ENCODE measurements around the gene LAMA2. TPM values are rescaled to one million over a fixed set of nuclear protein-coding genes. Genes with fewer than 3 reads are reported as not detected.
"Not testable (repeated sequence)": the region's sequence is repeated elsewhere in the genome, so short reads cannot be mapped to it uniquely, and the experiment has no call there.

Gene LAMA2
- total RNA-seq, 2 donors from 2014 or later: 111 to 217 TPM

DNA sequence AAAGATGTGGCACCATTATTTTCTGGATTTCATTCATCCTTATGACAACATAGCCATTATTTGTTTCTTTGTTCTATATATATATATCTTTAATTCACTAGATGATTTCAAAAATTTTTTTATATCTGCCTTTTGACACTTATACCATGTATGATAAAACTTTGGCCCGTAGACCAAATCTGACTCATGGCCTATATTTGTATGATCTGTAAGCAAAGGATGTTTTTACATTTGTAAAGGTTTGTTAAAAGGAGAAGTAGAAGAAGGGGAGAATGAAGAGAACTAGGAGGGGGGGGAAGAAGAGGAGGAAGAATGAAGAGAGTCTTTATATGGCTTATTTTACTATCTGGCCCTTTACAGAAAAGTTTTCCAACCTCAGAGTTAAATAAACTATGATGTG is 279.7 kb downstream of the LAMA2 start:
- ATAC-seq (ENCODE audit: insufficient number of reproducible peaks, low FRiP score, low read depth) (no peak), DNase-seq (ENCODE audit: low spot score) (no peak)
- Histone ChIP-seq H3K36me3 (no peaks in the 10 kb centered on the region), H3K4me1 (ENCODE audit: control insufficient read depth in 1 of 2, low read depth in 2 of 2) (peaks cover 0 to 11% of the 10 kb centered on the region in 2 donors), H3K9me3 (no peaks in the 10 kb centered on the region), H3K27me3 (replicated peaks; ENCODE audit: insufficient read depth) (no peaks in the 10 kb centered on the region), H3K4me3 (no peak overlapping the region), H3K27ac (no peak overlapping the region)
- TF ChIP-seq, protein P1, sequence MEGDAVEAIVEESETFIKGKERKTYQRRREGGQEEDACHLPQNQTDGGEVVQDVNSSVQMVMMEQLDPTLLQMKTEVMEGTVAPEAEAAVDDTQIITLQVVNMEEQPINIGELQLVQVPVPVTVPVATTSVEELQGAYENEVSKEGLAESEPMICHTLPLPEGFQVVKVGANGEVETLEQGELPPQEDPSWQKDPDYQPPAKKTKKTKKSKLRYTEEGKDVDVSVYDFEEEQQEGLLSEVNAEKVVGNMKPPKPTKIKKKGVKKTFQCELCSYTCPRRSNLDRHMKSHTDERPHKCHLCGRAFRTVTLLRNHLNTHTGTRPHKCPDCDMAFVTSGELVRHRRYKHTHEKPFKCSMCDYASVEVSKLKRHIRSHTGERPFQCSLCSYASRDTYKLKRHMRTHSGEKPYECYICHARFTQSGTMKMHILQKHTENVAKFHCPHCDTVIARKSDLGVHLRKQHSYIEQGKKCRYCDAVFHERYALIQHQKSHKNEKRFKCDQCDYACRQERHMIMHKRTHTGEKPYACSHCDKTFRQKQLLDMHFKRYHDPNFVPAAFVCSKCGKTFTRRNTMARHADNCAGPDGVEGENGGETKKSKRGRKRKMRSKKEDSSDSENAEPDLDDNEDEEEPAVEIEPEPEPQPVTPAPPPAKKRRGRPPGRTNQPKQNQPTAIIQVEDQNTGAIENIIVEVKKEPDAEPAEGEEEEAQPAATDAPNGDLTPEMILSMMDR (IDR thresholded peaks at IDR 0.05): no peak

DNA sequence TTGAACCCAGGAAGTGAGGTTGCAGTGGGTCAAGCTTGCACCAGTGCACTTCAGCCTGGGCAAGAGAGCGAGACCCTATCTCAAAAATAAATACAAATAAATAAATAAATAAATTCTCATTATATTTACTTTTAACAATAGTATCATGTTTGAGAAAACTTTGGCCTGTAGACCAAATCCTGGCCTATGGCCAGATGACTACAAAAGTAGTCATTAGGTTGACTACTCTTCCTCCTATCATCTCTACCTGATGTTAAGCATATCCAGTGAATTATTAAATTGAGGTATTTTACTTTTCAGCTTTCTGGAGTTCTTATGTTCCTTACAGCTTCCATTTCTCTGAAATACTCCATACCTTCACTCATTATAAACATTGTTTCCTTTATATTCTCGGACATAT is 280.6 kb downstream of the LAMA2 start:
- peaks cover 0 to 11% of the 10 kb centered on the region in 2 donors for H3K4me1 ChIP-seq (ENCODE audit: control insufficient read depth in 1 of 2, low read depth in 2 of 2)
- H3K27me3 ChIP-seq (replicated peaks; ENCODE audit: insufficient read depth): no peaks in the 10 kb centered on the region
- no peak overlapping the region for H3K4me3 ChIP-seq
- DNase-seq (ENCODE audit: low spot score) (no peak), ATAC-seq (ENCODE audit: insufficient number of reproducible peaks, low FRiP score, low read depth) (no peak)
- no peaks in the 10 kb centered on the region for H3K9me3 ChIP-seq
- no peak overlapping the region for H3K27ac ChIP-seq
- TF ChIP-seq, protein P1 (IDR thresholded peaks at IDR 0.05): no peak
- no peaks in the 10 kb centered on the region for H3K36me3 ChIP-seq

DNA sequence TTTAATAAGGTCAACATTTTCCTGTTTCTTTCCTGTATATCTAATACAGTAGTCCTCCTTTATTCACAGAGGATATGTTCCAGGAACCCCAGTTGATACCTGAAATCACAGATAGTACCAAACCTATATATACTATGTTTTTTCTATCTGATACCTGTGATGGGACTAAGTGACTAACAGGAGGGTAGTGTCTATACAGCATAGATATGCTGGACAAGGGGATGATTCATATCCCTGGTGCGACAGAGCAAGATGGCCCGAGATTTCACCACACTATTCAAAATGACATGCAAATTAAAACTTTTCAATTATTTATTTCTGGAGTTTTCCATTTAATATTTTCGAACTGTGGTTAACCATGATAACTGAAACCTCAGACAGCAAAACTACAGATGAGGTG is 281.1 kb downstream of the LAMA2 start:
- Histone ChIP-seq H3K36me3 (no peaks in the 10 kb centered on the region), H3K27ac (no peak overlapping the region), H3K9me3 (no peaks in the 10 kb centered on the region), H3K27me3 (replicated peaks; ENCODE audit: insufficient read depth) (no peaks in the 10 kb centered on the region), H3K4me1 (ENCODE audit: control insufficient read depth in 1 of 2, low read depth in 2 of 2) (peaks cover 0 to 11% of the 10 kb centered on the region in 2 donors), H3K4me3 (no peak overlapping the region)
- TF ChIP-seq, protein P1 (IDR thresholded peaks at IDR 0.05): no peak
- DNase-seq (ENCODE audit: low spot score): no peak
- no peak for ATAC-seq (ENCODE audit: insufficient number of reproducible peaks, low FRiP score, low read depth)

DNA sequence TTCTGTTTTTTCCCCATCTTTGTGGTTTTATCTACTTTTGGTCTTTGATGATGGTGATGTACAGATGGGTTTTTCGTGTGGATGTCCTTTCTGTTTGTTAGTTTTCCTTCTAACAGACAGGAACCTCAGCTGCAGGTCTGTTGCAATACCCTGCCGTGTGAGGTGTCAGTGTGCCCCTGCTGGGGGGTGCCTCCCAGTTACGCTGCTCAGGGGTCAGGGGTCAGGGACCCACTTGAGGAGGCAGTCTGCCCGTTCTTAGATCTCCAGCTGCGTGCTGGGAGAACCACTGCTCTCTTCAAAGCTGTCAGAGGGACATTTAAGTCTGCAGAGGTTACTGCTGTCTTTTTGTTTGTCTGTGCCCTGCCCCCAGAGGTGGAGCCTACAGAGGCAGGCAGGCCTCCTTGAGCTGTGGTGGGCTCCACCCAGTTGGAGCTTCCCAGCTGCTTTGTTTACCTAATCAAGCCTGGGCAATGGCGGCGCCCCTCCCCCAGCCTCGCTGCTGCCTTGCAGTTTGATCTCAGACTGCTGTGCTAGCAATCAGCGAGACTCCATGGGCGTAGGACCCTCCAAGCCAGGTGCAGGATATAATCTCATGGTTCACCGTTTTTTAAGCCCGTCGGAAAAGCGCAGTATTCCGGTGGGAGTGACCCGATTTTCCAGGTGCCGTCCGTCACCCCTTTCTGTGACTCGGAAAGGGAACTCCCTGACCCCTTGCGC is 289.5 kb downstream of the LAMA2 start:
- H3K36me3 ChIP-seq; DNase-seq (ENCODE audit: low spot score); H3K9me3 ChIP-seq; ATAC-seq (ENCODE audit: insufficient number of reproducible peaks, low FRiP score, low read depth); H3K27me3 ChIP-seq (replicated peaks; ENCODE audit: insufficient read depth); H3K27ac ChIP-seq; H3K4me3 ChIP-seq; H3K4me1 ChIP-seq (ENCODE audit: control insufficient read depth in 1 of 2, low read depth in 2 of 2): not testable (repeated sequence)

DNA sequence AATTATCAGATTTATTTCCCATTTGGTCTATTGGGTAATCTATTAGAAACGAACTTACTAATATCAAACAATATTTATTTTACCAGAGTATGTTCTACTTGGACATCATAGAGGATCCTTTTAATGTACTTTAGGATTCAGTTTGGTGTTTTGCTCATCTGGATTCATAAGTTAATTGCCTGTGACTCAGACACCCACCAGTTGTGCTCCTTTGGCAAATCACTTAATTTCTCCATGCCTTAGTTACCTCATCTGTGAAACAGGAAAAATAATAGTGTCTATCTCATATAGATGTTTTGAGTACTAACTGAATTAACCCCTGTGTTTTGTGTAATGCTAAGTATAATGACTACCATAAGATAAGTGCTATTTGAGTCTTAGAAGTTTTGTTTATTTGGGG is 292.1 kb downstream of the LAMA2 start:
- Histone ChIP-seq H3K4me1 (ENCODE audit: control insufficient read depth in 1 of 2, low read depth in 2 of 2) (no peaks in the 10 kb centered on the region), H3K27ac (no peak overlapping the region), H3K9me3 (no peaks in the 10 kb centered on the region), H3K27me3 (replicated peaks; ENCODE audit: insufficient read depth) (no peaks in the 10 kb centered on the region), H3K4me3 (no peak overlapping the region), H3K36me3 (no peaks in the 10 kb centered on the region)
- DNase-seq (ENCODE audit: low spot score) (no peak), ATAC-seq (ENCODE audit: insufficient number of reproducible peaks, low FRiP score, low read depth) (no peak)
- TF ChIP-seq, protein P1 (IDR thresholded peaks at IDR 0.05): no peak

DNA sequence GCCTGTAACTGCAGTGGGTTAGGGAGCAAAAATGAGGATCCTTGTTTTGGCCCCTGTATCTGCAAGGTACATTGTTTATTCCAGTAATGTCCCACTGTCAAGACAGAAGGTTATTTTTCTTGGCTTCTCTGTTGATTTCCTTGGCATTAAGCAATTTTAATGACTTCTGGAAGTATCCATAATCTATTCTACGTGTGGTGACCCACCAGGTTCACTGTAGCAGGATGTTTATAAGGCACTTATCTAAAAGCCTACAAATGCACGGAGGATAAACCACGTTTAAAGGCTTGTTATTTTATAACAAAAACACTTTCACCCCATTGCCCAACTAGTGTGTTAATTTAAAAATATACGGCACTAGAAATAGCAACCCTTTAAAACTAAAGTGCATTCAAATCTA is 294.9 kb downstream of the LAMA2 start:
- no peaks in the 10 kb centered on the region for H3K27me3 ChIP-seq (replicated peaks; ENCODE audit: insufficient read depth)
- ATAC-seq (ENCODE audit: insufficient number of reproducible peaks, low FRiP score, low read depth): no peak
- no peak for DNase-seq (ENCODE audit: low spot score)
- H3K36me3 ChIP-seq: no peaks in the 10 kb centered on the region
- TF ChIP-seq, protein P1 (IDR thresholded peaks at IDR 0.05): no peak
- no peak overlapping the region for H3K27ac ChIP-seq
- H3K9me3 ChIP-seq: no peaks in the 10 kb centered on the region
- H3K4me1 ChIP-seq (ENCODE audit: control insufficient read depth in 1 of 2, low read depth in 2 of 2): no peaks in the 10 kb centered on the region
- H3K4me3 ChIP-seq: no peak overlapping the region
